Tongue (tissue), 2 donors: ENCODE data around the gene SERINC1. TPM values are rescaled to one million over a fixed set of nuclear protein-coding genes. Genes with fewer than 3 reads are reported as not detected.

Experiments used
- DNase-seq: peaks from one replicate; pipeline ENCODE4 v3.0.0-alpha.2; 2015
- total RNA-seq: library from RNA; depleted of rRNA; stranded (reverse); fragments of >200 nt; gene quantifications from one replicate; pipeline ENCODE4 v1.2.3, GENCODE V29; 2014

Gene SERINC1
- total RNA-seq, 1 donor from 2014 or later = 244 TPM

GRCh38 chr6:122432816-122433215 lies 38.8 kb downstream of the SERINC1 start:
- DNase-seq = no peak

GRCh38 chr6:122431780-122432179 lies 39.8 kb downstream of the SERINC1 start:
- no peak for DNase-seq

GRCh38 chr6:122429323-122429722 lies 42.3 kb downstream of the SERINC1 start:
- DNase-seq = no peak

GRCh38 chr6:122428781-122429180 lies 42.8 kb downstream of the SERINC1 start:
- DNase-seq = no peak

GRCh38 chr6:122426597-122426996 lies 45.0 kb downstream of the SERINC1 start:
- DNase-seq = no peak

GRCh38 chr6:122423734-122424133 lies 47.9 kb downstream of the SERINC1 start:
- DNase-seq = no peak

GRCh38 chr6:122422614-122423267 lies 48.9 kb downstream of the SERINC1 start:
- DNase-seq = no peak

- no peak for DNase-seq
Observed at GRCh38 chr6:122422003-122422402, 49.6 kb downstream of the SERINC1 start.

- DNase-seq = peak; percentile 64
Observed at GRCh38 chr6:122416825-122417224, 54.8 kb downstream of the SERINC1 start.

- no peak for DNase-seq
Observed at GRCh38 chr6:122412001-122412400, 59.6 kb downstream of the SERINC1 start.

- DNase-seq = no peak
Observed at GRCh38 chr6:122408702-122409458, 62.7 kb downstream of the SERINC1 start.

- no peak for DNase-seq
Observed at GRCh38 chr6:122408240-122408639, 63.4 kb downstream of the SERINC1 start.

- DNase-seq = no peak
Observed at GRCh38 chr6:122407712-122408111, 63.9 kb downstream of the SERINC1 start.

GRCh38 chr6:122406187-122406586 lies 65.4 kb downstream of the SERINC1 start:
- DNase-seq = no peak

- no peak for DNase-seq
Observed at GRCh38 chr6:122405417-122405816, 66.2 kb downstream of the SERINC1 start.

GRCh38 chr6:122404444-122404843 lies 67.2 kb downstream of the SERINC1 start:
- no peak for DNase-seq

- DNase-seq = no peak
Observed at GRCh38 chr6:122401104-122401503, 70.5 kb downstream of the SERINC1 start.

- no peak for DNase-seq
Observed at GRCh38 chr6:122400462-122401089, 71.0 kb downstream of the SERINC1 start.

GRCh38 chr6:122400121-122400450 lies 71.5 kb downstream of the SERINC1 start:
- DNase-seq = peak; percentile 54

GRCh38 chr6:122399348-122400120 lies 72.1 kb downstream of the SERINC1 start, which contains the start of gene HSF2:
Gene HSF2 (plus strand): TSS chr6:122399652. CDS start chr6:122399738, 86 bp downstream.
- peak; percentile 98 for DNase-seq

GRCh38 chr6:122399055-122399347 lies 72.6 kb downstream of the SERINC1 start:
- DNase-seq = no peak

- no peak for DNase-seq
Observed at GRCh38 chr6:122394016-122394415, 77.6 kb downstream of the SERINC1 start.

- no peak for DNase-seq
Observed at GRCh38 chr6:122393351-122393896, 78.2 kb downstream of the SERINC1 start.
